Measurements from ENCODE around the gene TRABD. TPM values are rescaled to one million over a fixed set of nuclear protein-coding genes. Genes with fewer than 3 reads are reported as not detected.

Gene TRABD
- total RNA-seq, 2 donors from 2014 or later, result 43.6 to 116 TPM

DNA sequence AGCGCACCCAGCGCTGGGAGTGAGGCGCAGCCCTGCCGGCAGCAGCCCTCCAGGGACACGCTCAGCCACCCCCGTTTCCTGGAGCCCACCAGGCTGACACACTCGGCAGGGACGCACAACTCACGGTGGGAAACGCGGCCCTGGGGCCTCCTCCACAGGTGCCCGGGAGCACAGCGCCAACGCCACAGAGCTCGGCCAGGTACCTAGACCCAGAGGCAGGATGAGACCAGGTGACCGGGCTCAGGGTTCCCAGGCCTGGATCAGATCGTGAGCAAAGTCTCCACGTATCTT is 41.1 kb downstream of the TRABD start:
- no peaks in the 10 kb centered on the region for H3K4me1 ChIP-seq
- peaks cover 6% of the 10 kb centered on the region for H3K36me3 ChIP-seq

DNA sequence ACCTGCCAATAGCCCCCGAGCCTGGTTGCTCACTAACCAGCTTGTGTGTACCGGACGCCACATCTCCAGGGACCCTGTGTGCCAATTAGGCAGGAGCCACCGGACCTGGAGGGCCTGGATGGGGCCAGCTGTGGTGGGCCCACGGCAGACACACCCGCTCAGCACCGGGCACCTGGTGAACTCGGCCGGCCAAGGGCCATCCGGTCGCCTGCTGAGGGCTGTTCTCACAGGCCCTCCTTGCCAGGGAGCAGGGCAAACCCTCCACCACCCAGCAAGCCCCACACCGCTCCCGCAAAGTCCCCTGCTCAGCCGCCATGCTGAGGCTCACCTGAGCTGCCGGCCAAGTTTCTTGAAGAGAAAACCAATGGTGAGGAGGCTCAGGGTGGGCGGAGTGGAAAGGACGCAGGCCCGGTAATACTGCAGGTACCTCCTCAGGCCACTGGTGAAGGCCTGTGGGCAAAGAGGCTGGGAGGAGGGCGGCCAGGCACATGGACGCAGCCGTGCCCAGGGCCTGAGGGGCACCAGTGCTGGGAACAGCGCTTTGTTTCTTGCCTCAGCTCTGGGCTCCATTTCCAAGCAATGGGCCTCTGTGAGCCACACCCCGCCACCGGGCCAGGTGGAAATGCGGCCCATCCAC is 42.0 kb downstream of the TRABD start:
- no peak for DNase-seq
- H3K36me3 ChIP-seq, result no peaks in the 10 kb centered on the region

More for the DNA sequence above, 41.1 kb downstream of the TRABD start:
- Histone ChIP-seq H3K27ac (no peak overlapping the region), H3K9ac (ENCODE audit: low read depth in 2 of 2, low read length in 2 of 2) (no peak overlapping the region), H3K4me3 (no peak overlapping the region), H3K9me3 (no peaks in the 10 kb centered on the region), H3K27me3 (no peaks in the 10 kb centered on the region)
- TF ChIP-seq, protein P1, sequence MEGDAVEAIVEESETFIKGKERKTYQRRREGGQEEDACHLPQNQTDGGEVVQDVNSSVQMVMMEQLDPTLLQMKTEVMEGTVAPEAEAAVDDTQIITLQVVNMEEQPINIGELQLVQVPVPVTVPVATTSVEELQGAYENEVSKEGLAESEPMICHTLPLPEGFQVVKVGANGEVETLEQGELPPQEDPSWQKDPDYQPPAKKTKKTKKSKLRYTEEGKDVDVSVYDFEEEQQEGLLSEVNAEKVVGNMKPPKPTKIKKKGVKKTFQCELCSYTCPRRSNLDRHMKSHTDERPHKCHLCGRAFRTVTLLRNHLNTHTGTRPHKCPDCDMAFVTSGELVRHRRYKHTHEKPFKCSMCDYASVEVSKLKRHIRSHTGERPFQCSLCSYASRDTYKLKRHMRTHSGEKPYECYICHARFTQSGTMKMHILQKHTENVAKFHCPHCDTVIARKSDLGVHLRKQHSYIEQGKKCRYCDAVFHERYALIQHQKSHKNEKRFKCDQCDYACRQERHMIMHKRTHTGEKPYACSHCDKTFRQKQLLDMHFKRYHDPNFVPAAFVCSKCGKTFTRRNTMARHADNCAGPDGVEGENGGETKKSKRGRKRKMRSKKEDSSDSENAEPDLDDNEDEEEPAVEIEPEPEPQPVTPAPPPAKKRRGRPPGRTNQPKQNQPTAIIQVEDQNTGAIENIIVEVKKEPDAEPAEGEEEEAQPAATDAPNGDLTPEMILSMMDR (IDR thresholded peaks at IDR 0.05), result no peak
- intact Hi-C loops (cut with DNase I), result no loop called here
- DNase-seq, result no peak

DNA sequence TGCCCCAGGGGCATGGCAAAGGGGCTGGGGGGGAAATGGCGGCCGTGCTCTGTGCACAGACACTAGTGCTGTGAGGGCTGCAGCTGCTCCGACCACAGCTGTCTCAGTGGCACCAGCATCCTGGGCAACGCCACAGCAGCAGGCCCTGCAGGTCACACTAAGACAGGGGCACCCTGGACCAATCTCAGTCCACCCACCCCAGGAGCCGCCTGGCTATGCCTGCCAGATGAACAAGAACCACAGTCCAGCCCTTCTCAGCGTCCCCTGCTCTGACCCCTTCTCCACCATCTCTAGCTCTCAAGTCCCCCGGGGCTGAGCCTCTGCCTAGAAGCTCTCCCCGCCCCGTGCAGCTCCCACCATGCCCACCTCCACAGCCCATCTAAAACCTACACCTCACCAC is 42.7 kb downstream of the TRABD start:
- H3K27ac ChIP-seq, result no peak overlapping the region
- no peak overlapping the region for H3K4me3 ChIP-seq
- TF ChIP-seq, protein P1 (IDR thresholded peaks at IDR 0.05), result no peak
- no peak overlapping the region for H3K9ac ChIP-seq (ENCODE audit: low read depth in 2 of 2, low read length in 2 of 2)
- H3K4me1 ChIP-seq, result no peaks in the 10 kb centered on the region
- intact Hi-C loops (cut with DNase I), result no loop called here
- no peaks in the 10 kb centered on the region for H3K9me3 ChIP-seq
- H3K27me3 ChIP-seq, result no peaks in the 10 kb centered on the region
- DNase-seq, result no peak
- H3K36me3 ChIP-seq, result no peaks in the 10 kb centered on the region

More for the DNA sequence above, 42.0 kb downstream of the TRABD start:
- no peak overlapping the region for H3K27ac ChIP-seq
- H3K9ac ChIP-seq (ENCODE audit: low read depth in 2 of 2, low read length in 2 of 2), result no peak overlapping the region
- H3K4me3 ChIP-seq, result no peak overlapping the region
- H3K27me3 ChIP-seq, result no peaks in the 10 kb centered on the region
- H3K9me3 ChIP-seq, result no peaks in the 10 kb centered on the region
- H3K4me1 ChIP-seq, result no peaks in the 10 kb centered on the region
- intact Hi-C loops (cut with DNase I), result no loop called here
- TF ChIP-seq, protein P1 (IDR thresholded peaks at IDR 0.05), result no peak

DNA sequence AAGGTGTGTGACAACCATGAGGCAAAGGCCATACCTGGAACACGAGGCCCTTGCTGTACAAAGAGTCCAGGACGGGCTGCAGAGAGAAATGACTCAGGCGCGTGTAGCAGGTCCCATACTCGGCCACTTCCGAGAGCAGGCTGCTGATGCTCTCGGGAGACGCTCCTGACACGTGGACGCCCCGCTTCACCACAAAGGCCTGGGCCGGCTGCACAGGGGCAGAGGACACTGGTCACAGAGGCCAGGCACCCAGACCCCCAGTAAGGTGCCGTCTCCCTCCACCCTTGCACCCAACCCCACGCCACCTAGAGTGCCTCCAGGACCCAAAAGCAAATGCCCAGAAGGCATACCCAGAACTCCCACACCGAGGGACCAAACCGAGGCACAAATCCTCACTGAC is 43.7 kb downstream of the TRABD start:
- TF ChIP-seq, protein P1 (IDR thresholded peaks at IDR 0.05), result no peak
- DNase-seq, result no peak
- Histone ChIP-seq H3K36me3 (no peaks in the 10 kb centered on the region), H3K4me1 (no peaks in the 10 kb centered on the region), H3K27me3 (no peaks in the 10 kb centered on the region), H3K9me3 (no peaks in the 10 kb centered on the region), H3K4me3 (no peak overlapping the region), H3K27ac (no peak overlapping the region), H3K9ac (ENCODE audit: low read depth in 2 of 2, low read length in 2 of 2) (no peak overlapping the region)
- intact Hi-C loops (cut with DNase I), result no loop called here

DNA sequence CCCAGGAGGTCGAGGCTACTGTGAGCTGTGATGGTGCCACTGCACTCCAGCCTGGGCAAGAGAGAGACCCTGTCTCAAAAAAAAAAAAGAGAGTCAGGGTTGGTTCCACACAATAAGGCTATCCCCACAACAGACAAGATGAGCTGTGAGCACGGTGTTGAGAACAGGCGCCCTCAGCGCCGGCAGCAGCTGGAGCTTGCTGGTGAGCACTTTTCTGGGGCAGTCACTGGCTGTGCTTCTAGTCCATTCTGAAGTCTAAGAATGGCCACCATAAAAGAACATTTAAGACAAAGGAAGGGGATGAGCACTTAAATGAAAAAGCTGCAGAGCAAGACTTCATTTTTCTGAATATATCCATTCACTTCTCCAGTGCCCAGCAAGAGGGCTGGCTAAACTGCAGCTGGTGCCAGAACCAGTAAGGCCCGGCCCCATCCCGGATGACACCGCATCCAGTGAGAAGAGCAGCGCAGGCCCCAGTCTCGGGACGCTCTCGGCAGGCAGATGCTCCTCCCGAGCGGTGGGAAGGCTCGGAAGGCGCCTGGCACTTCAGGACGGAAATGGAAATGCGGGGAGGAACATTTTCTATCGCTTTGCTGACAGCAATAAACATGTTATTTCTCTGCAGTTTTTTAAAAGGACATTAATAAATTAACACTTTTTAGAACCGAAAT is 46.9 kb downstream of the TRABD start:
- no peaks in the 10 kb centered on the region for H3K36me3 ChIP-seq
- no peak for DNase-seq

More for the DNA sequence above, 46.9 kb downstream of the TRABD start:
- Histone ChIP-seq H3K4me3 (no peak overlapping the region), H3K27ac (no peak overlapping the region), H3K9ac (ENCODE audit: low read depth in 2 of 2, low read length in 2 of 2) (no peak overlapping the region), H3K27me3 (no peaks in the 10 kb centered on the region), H3K4me1 (no peaks in the 10 kb centered on the region), H3K9me3 (no peaks in the 10 kb centered on the region)
- intact Hi-C loops (cut with DNase I), result no loop called here
- TF ChIP-seq, protein P1 (IDR thresholded peaks at IDR 0.05), result no peak
